Hematopoietic multipotent progenitor cell treated with erythropoietin and hydrocortisone succinate and interleukin-3 and kit ligand, for 15 days (in vitro differentiated cells): ENCODE data around the gene CDH12.
"Not testable (repeated sequence)": the region's sequence is repeated elsewhere in the genome, so short reads cannot be mapped to it uniquely, and the experiment has no call there.

ENCODE experiments used
- DNase-seq: peaks from one replicate; pipeline ENCODE4 v3.0.0-alpha.2; 2015; ENCODE audit warnings: low spot score

Gene CDH12

DNA sequence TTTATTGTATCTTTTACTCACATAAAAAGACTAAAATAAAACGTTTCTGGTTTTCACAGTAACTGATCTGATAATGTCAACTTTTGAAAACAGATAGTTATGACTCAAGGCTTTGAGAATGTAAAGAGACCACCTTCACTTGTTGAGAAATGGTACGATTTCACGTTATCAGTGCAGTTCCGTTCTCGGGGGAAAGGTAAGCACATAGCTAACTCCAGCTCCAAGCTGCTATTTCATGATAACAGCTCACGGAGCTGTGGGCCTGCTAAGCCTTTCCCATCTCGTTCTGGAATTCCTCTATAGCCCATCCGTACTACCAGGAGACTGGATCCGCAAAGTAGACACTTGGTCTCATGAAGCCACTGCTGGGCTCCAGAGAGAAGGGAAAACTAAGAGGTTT is 701.3 kb downstream of the CDH12 start:
- DNase-seq, result not testable (repeated sequence)

DNA sequence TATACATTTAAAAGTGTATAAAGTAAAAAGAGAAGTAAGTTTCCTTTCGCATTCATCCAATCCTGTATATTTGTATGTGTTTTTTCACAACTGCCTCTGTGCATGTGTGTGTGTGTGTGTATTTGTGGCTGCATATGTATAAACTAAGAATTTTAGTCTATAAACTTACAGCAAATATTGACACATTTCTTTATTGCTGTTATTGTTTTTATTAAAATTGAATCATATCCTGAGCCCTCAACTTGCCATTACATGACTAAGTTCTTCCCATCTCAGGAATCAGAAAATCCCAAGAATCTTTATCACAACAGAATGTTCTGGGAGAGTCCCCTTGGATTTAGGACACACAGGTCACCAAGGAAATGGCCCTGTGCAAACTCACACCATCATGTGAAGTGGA is 712.7 kb downstream of the CDH12 start:
- not testable (repeated sequence) for DNase-seq

DNA sequence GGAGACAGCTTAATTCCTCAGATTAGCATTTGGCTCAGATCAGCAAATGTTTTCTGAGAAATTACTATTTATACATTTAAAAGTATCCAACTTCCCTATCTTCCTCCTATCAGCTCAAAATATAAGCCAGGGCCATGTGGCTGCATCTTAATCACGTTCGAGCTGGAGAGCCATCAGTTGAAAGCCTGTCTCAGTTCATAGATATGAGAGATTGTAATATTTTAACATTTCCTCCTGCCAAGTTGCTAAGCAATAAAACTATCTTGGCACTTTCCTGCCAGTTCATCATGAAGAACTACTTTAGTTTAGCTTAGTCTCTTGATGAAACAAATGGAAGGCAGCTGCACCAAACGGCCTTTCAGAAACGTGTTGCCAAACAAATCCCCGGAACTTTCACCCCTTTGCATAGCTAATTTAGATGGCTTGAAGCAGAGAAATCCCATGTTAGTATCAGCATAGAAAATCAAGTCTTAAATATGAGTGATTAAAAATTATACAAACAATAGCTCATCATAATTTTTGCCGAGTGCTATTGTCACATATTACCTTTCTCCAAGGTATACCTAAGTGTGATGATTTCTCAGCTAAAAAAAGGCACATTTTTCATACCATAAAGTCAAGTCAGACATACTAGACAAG is 713.4 kb downstream of the CDH12 start:
- DNase-seq, result not testable (repeated sequence)

DNA sequence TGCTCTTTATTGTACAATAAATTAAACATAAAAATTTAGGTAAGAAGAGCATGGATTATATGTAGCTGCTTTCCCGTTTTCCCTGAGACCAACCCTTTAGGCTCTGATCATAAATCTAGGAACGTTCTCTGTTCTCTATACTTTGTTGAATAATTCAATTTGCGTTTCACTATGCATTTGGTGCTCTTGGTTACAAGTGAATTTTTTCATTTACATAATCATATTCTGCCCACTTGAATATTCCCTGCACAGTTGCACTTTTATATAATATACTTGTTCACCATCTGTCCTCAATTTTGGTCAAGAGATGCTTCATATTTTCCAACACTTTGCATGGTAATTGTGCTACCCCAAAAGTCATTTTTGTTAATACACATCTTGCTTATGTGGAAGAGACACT is 741.8 kb downstream of the CDH12 start:
- no peak for DNase-seq

DNA sequence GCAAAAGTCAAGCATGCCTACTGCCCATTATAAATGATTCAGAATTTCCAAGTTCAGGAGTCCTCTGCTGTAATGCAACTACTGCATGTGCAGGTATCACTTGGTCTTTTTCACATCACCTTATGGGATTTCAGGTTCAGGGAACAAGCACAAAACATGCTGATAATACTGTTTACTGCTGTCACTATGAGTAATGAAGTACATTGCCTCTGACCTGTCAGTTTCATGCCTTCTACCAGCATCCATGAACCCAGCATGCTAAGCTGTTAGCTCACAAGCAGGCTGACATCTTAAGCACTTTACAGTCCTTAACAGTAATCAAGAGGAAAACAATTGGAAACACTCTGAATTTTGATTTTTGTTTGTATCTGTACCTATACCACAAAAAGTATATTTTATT is 743.8 kb downstream of the CDH12 start:
- no peak for DNase-seq

DNA sequence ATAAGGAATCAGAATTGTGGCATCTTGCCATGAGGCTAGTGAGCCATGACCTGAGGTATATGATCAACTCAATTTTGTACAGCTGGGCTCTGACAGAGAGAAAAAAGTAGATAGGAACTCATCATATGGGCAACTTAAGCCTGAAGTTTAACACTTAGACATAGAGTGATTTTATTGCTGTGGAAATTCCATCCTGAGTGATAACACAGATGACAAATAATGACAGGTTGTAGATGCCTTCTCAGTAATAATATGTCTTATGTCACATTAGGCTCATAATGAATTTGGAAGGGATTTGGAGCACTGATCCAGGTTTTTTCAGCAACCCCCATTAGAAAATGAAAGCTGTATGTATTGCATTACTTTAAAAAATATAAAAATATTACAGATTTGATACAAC is 744.6 kb downstream of the CDH12 start:
- DNase-seq, result no peak

DNA sequence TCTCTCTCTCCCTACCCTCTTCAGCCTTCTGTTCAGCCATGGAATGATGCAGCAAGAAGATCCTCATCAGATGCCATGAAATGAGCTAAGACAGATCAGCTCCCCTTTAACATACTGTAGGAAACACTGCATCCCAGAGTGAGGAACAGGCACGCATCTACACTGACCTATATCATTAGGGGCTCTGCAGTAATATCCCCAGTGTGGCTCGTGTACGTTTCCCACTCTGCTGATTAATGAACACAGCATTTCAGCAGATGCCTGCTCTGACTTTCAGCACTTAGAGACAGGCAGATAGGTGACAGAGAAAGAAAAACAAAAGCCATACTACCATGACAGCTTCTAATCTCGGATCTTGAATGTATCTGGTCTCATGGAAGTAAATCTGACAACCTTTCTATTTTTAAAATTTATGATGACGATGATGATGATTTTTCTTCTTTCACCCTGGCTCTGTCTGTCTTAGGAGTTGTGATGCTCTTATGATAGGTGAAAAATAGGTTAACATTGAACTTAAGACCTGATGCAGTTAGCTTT is 750.3 kb downstream of the CDH12 start:
- DNase-seq, result no peak

DNA sequence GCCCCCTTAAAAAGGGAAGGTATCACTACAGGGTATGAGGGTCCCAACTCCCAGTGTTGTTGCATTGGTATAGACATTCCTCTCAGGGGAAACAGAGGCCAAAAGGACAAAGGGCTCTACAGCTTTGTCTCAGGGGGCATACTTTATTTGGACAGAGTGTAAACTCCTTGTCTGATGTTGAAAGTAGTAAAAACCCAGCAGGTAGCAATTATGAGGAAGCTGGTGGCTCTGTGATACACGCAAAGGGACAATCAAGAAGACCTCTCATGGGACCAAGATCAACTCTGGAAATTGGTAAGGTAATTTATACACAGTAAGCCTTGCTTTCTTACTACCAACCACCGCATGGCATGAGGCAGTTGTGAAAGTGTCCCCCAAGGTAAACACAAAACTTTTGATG is 764.6 kb downstream of the CDH12 start:
- DNase-seq, result no peak

DNA sequence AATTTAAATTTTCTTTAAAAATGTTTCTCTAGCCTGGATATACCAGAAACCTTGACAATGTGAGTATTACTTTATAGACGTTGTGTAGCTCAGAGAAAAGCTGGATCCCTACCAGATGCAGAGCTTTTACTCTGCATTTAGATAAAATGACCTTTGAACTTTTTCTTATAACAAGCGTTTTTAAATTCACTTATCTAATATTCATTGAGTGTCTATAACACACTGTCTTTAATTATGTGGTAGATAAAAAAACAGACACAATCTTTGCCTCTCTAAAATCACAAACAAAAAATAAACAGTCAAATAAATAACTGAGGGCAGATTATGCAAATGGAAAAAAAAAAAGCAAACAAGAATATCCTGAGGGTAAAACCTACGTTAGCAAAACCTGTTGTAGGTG is 773.6 kb downstream of the CDH12 start:
- DNase-seq, result no peak

DNA sequence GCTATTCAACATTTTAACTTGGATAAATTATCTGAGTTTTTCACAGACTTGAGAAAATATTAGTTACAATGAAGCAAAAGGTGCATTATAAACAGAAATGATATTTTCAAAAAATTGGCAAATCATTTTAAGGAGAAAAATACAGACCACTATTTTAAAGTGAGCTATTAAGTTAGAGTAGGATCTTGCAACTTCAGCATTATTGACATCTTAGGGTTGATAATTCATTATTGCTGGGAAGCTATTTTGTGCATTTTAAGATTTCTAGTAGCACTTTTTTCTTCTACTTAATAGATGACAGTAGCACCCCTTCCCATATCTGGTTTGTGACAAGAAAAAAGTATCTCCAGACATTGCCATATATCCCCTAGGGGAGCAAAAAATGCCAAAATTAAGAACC is 774.1 kb downstream of the CDH12 start:
- no peak for DNase-seq

DNA sequence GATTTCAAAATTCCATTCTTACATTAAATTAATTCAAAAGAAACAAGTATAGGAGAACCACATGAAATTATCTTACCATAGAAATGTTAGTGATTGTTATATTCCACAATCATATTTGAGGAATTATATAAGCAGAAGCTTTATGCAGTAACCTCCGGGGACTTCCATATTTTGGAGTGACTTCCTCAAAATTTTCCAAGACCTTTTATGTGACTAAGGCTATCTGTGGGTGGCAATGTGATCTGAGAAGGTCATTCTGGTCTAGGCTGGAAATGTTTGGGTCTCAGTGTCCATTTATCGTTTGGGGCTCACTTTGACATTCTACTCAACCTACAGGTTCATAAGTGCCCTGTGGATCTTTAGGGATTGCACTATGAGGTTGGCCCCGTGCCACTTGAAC is 776.6 kb downstream of the CDH12 start:
- no peak for DNase-seq

DNA sequence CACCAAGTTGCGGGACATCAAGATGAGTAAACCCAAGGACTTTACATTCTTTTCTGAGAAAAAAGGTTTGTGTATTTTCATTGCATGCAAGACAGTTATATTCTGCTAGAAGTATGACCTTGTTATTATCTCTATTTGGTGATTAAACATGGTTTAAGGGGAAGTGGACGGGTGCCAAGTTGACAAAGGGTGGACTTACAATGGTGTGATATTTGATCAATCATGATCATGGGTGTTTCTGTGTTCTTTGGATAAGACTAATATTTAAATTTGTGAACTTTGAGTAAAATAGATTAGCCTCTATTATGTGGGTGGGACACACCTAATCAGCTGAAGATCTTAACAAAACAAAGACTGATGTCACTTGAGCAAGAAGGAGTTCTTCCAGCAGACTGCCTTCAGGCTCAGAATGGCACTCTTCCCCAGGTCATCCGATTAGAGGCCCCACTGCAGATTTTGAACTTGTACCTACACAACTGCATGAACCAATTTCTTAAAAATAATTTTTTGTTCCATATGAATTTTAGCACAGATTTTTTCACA is 782.9 kb downstream of the CDH12 start:
- no peak for DNase-seq

DNA sequence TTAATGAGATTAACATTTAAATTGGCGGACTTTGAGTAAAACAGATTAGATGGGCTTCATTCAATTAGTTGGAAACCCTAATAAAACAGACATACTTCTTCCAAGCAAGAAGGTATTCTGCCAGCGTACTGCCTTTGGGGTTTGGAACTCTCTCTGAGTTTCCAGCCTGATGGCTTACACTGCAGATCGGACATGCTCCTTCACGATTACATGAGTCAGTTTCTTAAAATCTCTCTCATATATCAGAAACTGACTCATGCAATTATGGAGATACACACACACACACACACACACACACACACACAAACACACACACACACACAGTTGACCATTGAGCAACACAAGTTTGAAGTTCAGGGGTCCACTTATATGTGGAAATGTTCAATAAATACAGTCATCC is 789.4 kb downstream of the CDH12 start:
- no peak for DNase-seq

DNA sequence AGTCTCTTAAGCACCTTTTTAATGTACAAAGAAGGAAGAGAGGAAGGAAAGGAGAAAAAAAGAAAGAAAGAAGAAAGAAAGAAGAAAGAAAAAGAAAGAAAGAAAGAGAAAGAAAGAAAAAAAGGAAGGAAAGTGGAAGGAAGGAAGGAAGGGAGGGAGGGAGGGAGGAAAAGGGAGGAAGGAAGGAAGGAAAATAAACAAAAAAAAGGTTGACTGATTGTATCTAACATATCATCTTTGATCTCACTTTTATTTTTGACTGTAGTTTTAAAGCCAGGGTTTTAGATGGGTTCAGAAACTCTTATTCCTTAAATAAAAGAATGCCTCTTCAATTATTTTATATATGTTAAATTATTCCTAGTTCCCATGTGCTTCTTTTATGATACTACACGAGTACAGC is 794.5 kb downstream of the CDH12 start:
- DNase-seq, result no peak

DNA sequence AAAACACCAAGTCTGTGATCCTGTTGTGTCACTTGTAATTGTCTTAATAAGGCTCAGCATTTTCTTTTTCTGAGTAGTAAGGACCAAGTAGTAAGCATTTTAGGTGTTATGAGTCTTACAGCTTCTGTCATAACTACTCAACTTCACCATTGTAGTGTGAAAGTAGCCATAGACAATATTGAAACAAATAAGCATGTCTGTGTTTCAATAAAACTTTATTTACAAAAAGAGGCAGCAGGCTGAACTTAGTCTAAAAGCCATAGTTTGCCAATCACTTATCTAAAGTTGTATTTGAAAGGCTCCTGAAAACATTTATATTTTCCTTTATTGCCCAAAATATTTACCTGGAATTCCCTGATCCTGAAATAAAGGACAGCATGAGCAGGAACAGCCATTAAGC is 796.1 kb downstream of the CDH12 start:
- no peak for DNase-seq

DNA sequence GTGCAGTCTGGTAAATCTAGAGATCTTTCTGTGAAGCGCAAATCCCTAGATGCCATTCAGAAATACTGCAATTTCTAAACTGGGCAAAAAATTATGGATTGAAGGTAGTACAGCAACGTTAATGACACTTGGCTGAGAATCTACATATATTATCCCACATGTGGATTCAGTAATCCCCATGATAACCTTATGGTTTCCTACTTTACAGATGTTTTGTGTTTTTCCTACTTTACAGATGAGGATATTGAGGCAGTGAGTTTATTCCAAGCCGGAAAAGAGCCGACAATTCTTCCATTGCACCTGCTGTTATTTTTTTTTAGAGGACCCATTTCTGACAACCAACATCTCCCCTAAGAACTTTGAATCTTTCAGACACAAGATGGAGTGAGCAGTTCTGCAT is 796.5 kb downstream of the CDH12 start:
- DNase-seq, result no peak

DNA sequence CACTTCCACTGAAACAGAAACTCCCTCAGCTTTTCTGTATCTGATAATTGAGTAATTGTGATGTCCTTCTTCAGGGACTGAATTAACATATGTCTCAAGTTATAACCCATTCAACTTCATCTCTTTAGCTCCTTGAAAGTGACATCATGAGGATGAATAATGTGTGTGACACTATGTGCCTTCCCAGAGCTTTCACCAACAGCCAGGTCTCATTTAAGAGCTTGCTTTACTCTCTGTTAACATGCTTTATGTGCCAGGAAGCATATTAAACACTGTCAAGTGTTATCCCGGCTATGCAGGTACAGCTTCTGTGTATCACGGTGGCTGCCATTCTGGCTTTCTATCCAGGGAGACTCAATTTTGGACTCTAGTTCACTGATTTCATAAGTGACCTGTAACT is 799.9 kb downstream of the CDH12 start:
- no peak for DNase-seq

DNA sequence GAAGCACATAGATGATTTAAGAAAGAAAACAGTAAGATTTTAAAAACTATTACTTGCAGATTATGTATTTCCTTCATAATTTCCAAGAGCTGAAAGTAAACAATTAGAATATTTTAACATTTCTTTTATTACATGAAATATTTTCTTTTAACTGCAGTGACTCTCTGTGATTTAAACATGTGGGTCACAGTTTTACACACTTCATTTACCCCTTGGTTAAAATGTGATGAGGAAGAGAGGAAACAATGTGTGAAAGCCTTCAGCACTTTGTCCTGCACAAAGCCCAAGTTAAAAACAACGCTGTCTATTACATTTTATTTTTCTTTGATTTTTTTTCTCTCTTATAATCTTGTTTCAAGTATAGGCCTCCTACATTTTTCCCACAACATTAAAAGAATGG is 801.3 kb downstream of the CDH12 start:
- no peak for DNase-seq

DNA sequence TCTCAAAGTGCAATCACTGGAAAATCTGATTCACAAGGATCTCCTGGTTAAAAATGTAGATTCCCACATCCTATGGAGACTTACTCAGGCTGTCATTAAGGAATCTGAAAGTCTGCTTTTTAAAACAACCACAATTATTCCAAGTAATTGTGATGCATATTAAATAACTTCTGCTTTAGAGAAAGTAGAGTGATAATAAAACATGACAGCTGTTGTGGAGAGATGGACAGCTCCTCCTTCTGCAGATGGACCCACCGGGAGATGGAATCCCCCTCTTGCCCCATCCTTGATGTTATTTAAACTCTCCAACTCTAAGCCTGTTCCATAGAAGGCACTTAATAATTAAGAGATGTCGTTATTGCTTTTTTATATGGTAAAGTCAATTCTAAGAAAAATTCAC is 802.2 kb downstream of the CDH12 start:
- DNase-seq, result no peak

DNA sequence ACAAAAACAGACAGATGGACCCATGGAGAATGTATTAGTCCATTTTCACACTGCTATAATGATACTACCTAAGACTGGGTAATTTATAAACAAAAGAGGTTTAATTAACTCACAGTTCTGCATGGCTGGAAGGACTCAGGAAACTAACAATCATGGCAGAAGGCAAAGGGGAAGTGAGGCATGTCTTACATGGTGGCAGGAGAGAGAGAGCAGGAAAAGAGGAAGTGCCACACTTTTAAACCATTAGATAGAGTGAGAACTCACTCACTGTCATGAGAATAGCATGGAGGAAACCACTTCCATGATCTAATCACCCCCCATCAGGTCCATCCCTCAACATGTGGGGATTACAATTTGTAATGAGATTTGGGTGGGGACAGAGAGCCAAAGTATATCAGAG is 808.9 kb downstream of the CDH12 start:
- no peak for DNase-seq

DNA sequence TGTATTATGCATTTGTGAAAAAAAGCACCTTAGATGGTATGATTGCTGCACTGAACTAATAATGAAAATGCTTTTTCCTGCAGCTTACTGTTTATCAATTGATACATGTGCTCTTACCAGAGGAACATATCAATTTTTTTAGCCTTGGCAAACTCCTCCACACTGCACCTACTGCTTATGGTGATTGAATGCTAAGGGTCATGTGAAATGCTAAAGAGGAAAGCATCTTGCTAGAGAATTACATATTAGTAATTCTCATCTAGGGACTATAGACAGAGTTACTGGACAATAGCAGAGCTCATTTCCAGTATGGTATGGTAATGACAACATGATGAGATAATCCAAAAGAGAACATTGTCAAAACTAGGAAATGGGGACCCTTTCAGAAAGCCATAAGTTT is 817.1 kb downstream of the CDH12 start:
- DNase-seq, result no peak

DNA sequence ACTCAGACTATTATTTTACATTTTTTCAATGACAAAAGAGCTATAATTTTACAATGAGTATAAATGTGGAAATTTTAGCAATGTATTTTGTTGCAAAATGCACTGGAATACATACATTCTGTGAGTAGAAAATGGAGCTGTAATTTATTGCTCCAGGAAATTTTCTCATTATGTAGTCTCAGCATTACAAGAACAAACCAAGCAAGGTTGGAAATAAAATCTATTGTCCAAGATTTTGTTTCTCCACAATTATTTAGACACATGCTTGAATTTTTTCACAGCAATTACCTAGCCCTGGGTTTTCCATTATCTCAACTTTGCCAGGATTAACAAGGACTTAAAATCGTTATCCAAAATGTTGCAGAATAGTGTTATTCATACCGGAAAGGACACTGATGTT is 820.1 kb downstream of the CDH12 start:
- DNase-seq, result no peak

DNA sequence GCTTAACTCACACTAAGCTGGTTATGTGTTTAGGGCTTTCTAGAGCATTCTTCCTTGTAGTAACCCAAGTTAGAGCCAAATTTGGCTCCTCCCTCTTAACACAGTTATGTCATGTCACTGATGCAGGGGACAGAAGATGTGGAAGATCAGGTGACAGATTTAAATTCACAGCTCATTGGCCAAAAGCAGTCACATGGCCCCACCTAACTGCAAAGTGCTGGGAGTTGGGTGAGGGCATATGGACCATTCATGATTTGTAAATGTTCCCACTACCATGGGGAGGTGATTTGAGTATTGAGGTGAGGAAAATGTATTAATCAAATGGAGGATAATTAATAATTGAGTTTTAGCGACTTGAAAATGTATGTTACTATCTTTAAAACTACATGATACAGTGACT is 829.4 kb downstream of the CDH12 start:
- DNase-seq, result no peak

DNA sequence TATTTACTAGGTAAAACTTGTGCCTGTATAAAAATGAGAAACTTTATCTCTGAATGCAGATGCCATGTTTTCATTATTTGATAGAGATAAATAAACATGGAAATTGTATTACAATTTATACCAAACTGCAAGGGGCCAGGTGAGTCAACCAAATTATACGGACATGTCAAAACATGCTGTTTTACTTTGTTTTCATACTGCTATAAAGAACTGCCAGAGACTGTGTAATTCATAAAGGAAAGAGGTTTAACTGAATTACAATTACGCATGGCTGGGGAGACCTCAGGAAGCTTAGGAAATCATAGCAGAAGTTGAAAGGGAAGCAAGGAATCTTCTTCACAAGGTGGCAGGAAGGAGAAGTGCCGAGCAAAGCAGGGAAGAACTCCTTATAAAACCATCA is 840.3 kb downstream of the CDH12 start:
- DNase-seq, result not testable (repeated sequence)
